Measurements from ENCODE around the gene CLCN4.

GRCh38 chrX:10208281-10208856 lies 51.6 kb downstream of the CLCN4 start:
- TF ChIP-seq CTCF (IDR thresholded peaks at IDR 0.05; ENCODE audit: borderline replicate concordance, extremely low read depth, low read length, poor library complexity, severe bottlenecking), result no peak
- no peak for TF ChIP-seq EZH2 (IDR thresholded peaks at IDR 0.05; ENCODE audit: borderline replicate concordance, low read depth, low read length, severe bottlenecking)

Data from DND-41 (cell line).